Neural crest cell (in vitro differentiated cells): ENCODE measurements around the gene RARA. TPM values are rescaled to one million over a fixed set of nuclear protein-coding genes. Genes with fewer than 3 reads are reported as not detected.
A peak's percentile ranks its signal among the peaks of the same experiment; 100 is the strongest.

Experiments used
- DNase-seq: peaks from one replicate; pipeline ENCODE4 v3.0.0; 2021; ENCODE audit warnings: low read depth, mixed read lengths, low spot score
- H3K27ac Mint-ChIP-seq: one replicate; pipeline ENCODE4 v1.8.0; 2021; ENCODE audit warnings: mild to moderate bottlenecking, mixed read lengths; ENCODE audit not compliant: unreplicated experiment
- H3K27me3 Mint-ChIP-seq: 2 replicates; pipeline ENCODE4 v1.8.0; 2021; ENCODE audit warnings: low read depth, mild to moderate bottlenecking, mixed read lengths
- H3K36me3 Mint-ChIP-seq: 2 replicates; pipeline ENCODE4 v1.8.0; 2021; ENCODE audit warnings: low read depth, mild to moderate bottlenecking, mixed read lengths
- H3K4me1 Mint-ChIP-seq: 2 replicates; pipeline ENCODE4 v1.8.0; 2021; ENCODE audit warnings: mixed read lengths
- H3K4me3 Mint-ChIP-seq: one replicate; pipeline ENCODE4 v1.8.0; 2021; ENCODE audit warnings: mild to moderate bottlenecking, mixed read lengths
- H3K9me3 Mint-ChIP-seq: 2 replicates; pipeline ENCODE4 v1.8.0; 2021; ENCODE audit warnings: mixed read lengths
- total RNA-seq: library from RNA; stranded (reverse); gene quantifications from 2 replicates; pipeline ENCODE4 v1.2.1, GENCODE V29; 2021
- TF ChIP-seq, protein P1 (sequence below): fragments of 200-600 bp; sonication (generic); conservative IDR thresholded peaks from 2 replicates; pipeline ENCODE4 v1.5.0; 2021; ENCODE audit warnings: antibody characterized with exemption, mild to moderate bottlenecking

Gene RARA
- total RNA-seq, 1 donor from 2014 or later = 25.9 TPM

DNA sequence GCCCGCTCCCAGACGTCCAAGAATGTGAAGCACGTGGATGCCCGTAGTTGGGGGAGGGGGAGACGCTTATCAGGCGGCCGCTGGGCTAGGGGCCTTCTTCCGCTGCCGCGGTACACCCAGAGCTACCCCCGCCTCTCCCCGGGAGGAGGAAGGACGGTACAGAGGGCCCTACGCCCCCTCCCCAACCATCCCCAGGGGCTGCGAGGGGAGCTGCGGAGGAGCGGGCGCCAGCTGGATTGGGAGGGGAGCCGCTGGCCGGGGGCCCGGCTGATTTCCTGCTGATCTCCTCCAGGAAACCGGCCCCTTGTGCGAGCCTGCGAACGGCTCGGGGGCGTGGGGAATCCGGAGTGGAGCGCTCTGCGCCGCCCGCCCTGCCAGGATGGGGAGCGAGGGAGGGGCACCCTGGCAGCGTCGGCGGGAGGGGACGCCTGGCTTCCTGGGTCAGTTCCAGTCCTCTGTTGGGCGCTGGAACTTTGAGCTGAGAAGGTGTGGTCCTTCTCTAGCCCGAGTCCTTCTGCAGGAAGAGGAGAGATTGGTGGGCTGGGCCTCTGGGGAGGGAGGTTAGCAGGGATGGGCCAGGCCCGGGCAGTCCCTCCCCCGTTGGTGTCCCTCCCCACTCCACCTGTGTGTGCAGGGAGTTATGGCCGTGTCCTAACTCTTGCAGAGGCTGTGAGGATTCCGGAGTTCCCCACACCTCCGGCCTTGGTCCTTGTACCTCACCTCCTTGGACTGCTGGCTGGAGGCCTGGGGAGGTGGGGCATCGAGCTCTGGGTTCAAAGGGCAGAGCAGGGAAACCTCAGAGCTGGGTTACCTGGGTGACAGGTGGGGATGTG, 36.4 kb downstream of the RARA start:
- DNase-seq = no peak
- Mint-ChIP-seq H3K36me3 (no peaks in the 10 kb centered on the region), H3K4me3 (peak overlapping the region; percentile 92), H3K9me3 (no peaks in the 10 kb centered on the region), H3K4me1 (peaks cover 80% of the 10 kb centered on the region), H3K27ac (no peak overlapping the region), H3K27me3 (peaks cover 19% of the 10 kb centered on the region)
- TF ChIP-seq, protein P1, sequence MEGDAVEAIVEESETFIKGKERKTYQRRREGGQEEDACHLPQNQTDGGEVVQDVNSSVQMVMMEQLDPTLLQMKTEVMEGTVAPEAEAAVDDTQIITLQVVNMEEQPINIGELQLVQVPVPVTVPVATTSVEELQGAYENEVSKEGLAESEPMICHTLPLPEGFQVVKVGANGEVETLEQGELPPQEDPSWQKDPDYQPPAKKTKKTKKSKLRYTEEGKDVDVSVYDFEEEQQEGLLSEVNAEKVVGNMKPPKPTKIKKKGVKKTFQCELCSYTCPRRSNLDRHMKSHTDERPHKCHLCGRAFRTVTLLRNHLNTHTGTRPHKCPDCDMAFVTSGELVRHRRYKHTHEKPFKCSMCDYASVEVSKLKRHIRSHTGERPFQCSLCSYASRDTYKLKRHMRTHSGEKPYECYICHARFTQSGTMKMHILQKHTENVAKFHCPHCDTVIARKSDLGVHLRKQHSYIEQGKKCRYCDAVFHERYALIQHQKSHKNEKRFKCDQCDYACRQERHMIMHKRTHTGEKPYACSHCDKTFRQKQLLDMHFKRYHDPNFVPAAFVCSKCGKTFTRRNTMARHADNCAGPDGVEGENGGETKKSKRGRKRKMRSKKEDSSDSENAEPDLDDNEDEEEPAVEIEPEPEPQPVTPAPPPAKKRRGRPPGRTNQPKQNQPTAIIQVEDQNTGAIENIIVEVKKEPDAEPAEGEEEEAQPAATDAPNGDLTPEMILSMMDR = no peak

DNA sequence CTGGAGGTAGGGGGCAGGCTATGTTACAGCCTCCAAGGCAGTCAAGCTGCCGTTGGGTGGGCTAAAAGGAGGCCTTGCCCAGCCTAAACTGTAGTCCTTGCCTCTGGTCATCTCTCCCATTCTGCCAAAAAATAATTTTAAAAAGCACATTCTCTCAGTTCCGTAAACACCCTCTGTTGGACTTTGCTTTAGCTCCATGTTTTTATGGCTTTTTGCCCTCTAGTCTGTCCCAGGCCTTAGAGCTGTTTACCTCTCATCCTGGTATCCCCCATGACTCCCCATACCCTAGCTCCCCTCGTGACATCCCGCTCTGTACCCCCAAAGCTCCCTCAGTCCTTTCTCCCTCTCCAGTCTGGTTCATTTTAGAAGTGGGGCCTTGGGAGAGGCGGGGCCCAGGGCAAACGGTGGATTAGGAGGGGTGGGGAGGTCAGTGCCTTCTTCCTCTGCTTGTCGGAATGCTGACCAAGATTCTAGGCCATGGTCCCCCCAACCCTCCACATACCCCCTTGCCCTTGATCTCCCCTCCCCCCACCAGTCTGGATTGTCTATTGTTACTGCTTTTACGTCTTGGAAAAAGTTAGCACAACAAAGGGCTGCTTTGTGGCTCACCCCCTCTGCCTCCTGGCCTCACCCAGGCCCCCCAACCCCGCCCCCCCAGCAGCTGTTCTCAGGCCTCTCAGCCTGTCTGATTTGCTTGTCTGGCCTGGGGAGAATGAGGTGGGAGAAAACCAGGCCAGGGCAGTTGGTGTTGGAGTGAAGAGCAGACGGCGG, 37.2 kb downstream of the RARA start:
- Mint-ChIP-seq H3K27me3 (peaks cover 19% of the 10 kb centered on the region), H3K36me3 (no peaks in the 10 kb centered on the region), H3K4me3 (peak overlapping the region; percentile 88), H3K9me3 (no peaks in the 10 kb centered on the region), H3K27ac (no peak overlapping the region), H3K4me1 (peaks cover 82% of the 10 kb centered on the region)
- DNase-seq = no peak
- TF ChIP-seq, protein P1 = no peak

DNA sequence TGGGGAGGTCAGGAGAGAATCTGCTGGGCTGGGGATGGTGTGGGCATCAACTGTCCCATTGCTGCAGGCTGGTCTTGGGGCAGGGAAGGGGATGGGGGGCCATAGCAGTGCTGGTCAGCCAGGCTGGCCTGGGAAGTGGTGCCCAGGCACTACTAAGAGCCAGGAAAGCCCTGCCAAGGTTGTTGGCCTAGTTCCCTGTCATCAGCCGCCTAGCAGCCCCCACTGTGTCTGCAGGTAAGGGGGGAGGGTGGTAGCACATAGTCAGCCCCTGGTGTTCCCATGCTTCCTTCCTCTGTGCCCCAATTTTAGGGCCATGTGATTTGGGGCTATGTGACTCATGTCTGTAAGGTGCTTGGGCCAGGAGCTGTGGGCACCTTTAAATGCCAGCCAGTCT, 37.8 kb downstream of the RARA start:
- DNase-seq = no peak
- Mint-ChIP-seq H3K4me1 (peaks cover 87% of the 10 kb centered on the region), H3K9me3 (no peaks in the 10 kb centered on the region), H3K27ac (peak overlapping the region; percentile 94), H3K27me3 (peaks cover 19% of the 10 kb centered on the region), H3K4me3 (peak overlapping the region; percentile 88), H3K36me3 (no peaks in the 10 kb centered on the region)
- TF ChIP-seq, protein P1 = no peak

DNA sequence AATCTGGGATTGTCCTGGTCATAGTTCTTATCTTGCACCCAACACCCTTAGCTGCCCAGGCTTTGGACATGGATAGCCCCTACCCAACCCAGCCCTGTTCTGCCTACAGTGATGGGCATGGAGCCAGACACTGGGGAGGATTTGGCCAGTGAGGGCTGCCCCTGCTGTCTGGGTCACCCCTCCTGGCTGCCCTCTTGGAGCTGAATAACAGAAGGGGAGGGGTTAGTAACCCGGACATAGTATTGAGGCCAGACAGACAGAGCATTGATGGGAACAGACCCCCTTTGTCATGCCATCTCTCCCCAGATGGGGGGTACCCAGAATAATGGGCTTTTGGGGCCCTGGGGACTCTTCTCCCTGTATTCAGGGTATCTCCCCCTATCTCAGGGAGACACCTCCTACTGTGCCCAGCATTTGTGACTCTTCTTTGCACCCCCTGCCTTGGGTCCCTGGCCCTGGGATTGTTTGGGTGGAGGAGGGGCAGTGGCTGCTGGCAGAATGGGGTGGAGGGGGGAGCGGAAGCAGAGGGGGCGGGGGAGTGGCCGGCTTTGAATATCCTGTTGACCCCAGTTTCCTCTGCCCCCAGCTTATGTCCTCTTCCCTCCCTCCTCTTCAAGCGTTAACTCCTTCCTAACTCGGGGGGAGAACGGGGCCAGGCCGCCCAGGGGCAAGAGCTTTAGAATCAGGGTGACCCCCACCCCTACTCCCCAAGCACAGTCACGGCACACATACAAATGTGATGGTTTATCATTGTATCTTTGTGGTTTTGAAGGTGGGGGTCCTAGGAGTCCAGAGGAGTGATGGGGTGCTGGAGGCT, 38.5 kb downstream of the RARA start:
- Mint-ChIP-seq H3K4me1 (peaks cover 94% of the 10 kb centered on the region), H3K27me3 (peaks cover 19% of the 10 kb centered on the region), H3K9me3 (no peaks in the 10 kb centered on the region), H3K36me3 (peaks cover 4% of the 10 kb centered on the region), H3K27ac (peak overlapping the region; percentile 96), H3K4me3 (peak overlapping the region; percentile 88)
- TF ChIP-seq, protein P1 = no peak
- peak; percentile 31 for DNase-seq

DNA sequence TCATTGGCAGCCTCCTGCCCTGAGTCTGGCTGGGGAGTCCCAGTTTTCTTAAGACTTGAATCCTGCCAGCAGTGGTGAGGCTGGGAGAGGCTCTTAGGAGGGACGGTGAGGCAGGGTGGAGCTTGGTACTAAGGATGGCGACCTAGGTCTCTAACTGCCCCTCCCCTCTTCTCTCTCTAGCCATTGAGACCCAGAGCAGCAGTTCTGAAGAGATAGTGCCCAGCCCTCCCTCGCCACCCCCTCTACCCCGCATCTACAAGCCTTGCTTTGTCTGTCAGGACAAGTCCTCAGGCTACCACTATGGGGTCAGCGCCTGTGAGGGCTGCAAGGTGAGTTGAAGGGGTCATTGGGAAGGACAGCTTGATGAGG, 39.1 kb downstream of the RARA start:
- H3K27ac Mint-ChIP-seq = peak overlapping the region; percentile 96
- H3K27me3 Mint-ChIP-seq = peaks cover 13% of the 10 kb centered on the region
- peak overlapping the region; percentile 88 for H3K4me3 Mint-ChIP-seq
- H3K36me3 Mint-ChIP-seq = peaks cover 7% of the 10 kb centered on the region
- no peaks in the 10 kb centered on the region for H3K9me3 Mint-ChIP-seq
- H3K4me1 Mint-ChIP-seq = peaks cover 95% of the 10 kb centered on the region
- DNase-seq = no peak
- TF ChIP-seq, protein P1 = no peak
